GM19099 (cell line): ENCODE results near the gene ZNF26.

ENCODE experiments used
- POLR2A ChIP-seq: IDR thresholded peaks from 3 replicates; pipeline ENCODE4 v1.6.1; 2011; ENCODE audit warnings: low read depth; ENCODE audit not compliant: insufficient read length; ENCODE audit errors: extremely low read depth

The ZNF26 gene

DNA sequence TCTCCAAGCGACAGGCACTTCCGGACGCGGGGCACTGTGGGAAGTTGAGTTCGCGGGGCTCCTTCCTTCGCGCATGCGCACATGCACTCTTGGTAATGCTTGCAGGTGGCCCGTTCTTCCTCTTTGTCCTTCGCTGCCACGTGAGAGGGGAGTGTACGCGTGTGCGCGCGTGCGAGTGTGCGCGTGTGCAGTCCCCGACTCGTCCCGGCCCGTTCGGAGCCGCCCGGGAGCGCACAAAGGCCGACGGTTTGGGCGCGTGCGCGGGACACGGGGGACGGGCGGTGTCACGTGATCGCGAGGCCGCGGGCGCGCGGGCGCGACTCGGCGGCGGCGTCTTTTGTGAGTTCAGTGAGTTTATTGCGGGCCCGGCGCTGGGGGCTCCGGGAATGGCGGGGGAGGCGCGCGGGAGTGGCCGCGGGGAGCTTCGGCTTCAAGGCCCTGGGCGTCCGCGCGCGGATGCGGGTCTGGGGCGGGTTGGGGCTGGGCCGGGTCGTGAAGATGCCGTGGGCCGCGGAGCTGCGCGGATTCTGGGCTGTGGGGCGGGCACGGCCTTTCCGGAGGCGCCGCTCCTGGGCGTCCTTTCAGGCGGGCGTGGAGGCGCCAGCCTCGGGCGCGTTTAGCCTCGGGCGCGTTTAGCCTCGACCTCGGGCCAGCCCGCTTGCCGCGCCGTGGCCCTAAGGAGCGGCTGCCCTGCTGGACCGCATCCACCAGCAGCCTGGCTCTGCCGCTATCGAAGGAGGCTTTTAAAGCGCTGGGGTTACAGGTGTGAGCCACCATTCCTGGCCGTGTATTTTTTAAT lies 51.2 kb downstream of the ZNF26 start, which contains the start of gene ZNF84:
ZNF84 (plus strand) TSS at position 303 of the 799 bp plus-strand sequence. CDS start 3,959 bp downstream, outside the sequence.
- peak; percentile 88 for TF ChIP-seq POLR2A

DNA sequence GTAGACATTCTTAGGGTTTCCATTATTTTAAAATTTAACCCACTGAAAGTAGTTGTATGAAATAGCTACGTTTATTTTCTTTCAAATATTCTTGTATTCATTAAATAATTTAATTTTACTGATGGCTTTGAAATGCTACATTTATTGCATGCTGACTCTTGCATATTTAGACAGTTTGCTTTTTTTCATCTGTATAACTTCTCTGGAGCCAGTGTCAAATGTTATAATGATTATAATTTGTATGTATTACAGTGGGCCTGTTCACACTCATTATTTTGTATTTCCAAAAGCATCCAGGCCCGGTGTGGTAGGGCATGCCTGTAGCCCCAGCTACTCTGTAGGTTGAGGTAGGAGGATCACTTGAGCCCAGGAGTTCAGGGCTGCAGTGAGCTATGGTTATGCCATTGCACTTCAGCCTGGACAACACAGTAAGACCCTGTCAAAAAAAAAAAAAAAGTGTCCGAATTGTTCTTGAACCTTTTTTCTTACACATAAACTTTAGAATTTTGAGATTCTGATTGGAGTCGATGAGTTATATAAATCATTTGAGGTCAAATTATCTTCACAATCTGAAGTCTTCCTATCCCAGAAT lies 52.0 kb downstream of the ZNF26 start:
- TF ChIP-seq POLR2A, result no peak

DNA sequence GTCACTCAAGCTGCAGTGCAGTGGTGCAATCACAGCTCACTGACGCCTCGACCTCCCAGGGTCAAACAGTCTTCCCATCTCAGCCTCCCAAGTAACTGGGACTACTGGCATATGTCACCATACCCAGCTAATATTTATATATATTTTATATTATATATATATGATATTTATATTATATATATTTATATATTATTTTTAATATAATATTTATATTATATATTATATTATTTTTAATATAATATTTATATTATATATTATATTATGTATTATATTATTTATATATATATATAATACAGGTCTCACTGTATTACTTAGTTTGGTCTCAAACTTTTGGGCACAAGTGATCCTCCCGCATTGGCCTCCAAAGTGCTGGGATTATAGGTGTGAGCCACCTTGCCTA lies 60.5 kb downstream of the ZNF26 start:
- no peak for TF ChIP-seq POLR2A

DNA sequence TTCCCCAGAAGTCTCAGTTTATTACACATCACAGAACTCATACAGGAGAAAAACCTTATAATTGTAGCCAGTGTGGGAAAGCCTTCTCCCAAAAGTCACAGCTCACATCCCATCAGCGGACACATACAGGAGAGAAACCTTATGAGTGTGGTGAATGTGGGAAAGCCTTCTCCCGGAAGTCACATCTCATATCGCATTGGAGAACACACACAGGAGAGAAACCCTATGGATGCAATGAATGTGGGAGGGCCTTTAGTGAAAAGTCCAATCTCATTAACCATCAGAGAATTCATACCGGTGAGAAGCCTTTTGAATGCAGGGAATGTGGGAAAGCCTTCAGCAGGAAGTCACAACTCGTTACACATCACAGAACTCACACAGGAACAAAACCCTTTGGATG lies 71.3 kb downstream of the ZNF26 start:
- no peak for TF ChIP-seq POLR2A

DNA sequence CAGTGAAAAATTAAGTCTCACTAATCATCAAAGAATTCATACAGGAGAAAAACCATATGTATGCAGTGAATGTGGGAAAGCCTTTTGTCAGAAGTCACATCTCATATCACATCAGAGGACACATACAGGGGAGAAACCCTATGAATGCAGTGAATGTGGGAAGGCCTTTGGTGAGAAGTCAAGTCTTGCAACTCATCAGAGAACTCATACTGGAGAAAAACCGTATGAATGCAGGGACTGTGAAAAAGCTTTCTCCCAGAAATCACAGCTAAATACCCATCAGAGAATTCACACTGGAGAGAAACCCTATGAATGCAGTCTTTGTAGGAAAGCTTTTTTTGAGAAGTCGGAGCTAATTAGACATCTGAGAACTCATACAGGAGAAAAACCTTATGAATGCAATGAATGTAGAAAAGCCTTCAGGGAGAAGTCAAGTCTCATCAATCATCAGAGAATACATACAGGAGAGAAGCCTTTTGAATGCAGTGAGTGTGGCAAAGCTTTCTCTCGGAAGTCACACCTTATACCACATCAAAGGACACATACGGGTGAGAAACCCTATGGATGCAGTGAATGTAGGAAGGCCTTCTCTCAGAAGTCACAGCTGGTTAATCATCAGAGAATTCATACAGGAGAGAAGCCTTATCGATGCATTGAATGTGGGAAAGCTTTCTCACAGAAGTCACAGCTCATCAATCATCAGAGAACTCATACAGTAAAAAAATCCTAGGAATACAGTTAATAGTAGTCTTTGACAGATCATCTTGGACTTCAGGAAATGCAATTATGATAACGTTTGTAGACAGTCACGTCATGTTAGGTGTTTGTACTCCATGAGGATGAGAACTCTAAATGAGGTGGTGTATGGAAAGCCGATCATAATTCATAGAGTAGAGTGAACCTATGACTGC lies 72.3 kb downstream of the ZNF26 start:
- TF ChIP-seq POLR2A, result no peak

DNA sequence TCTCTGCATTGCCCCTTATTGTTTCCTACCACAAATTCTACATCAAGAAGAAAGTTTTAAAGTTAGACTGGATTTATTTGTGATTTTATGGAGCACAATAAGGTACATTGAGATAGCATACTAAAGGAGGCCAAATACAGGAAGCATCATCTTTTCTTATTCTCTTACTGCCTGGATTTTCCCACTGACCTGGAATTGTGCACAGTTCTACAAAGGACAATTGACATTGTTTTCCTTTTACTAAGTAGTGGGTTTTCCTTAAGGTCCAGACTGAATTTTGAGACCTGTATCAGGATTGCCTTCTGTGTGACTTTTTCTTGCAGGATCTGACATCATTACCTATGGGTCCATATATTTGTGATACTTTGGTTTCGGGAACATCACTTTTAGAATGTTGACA lies 75.8 kb downstream of the ZNF26 start:
- TF ChIP-seq POLR2A, result no peak

DNA sequence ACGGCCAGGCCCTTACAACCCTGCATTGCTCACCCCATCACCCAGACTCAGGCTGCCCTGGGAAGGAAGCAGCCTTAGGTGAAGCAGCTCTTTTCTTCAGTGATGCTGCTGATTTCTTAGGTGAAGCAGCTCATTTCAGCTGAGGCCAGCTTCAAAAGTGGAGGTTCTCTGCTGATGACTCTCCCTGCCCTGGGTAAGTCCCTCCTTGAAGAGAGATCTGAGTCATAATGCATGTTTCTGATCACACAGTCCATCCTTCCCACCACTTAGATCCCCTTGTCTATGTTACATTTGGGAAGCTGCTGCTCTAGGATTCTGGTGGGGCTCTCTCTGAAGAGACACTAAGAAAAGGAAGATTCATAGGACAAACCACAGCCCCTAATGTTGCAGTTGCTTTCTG lies 77.4 kb downstream of the ZNF26 start:
- TF ChIP-seq POLR2A, result no peak

DNA sequence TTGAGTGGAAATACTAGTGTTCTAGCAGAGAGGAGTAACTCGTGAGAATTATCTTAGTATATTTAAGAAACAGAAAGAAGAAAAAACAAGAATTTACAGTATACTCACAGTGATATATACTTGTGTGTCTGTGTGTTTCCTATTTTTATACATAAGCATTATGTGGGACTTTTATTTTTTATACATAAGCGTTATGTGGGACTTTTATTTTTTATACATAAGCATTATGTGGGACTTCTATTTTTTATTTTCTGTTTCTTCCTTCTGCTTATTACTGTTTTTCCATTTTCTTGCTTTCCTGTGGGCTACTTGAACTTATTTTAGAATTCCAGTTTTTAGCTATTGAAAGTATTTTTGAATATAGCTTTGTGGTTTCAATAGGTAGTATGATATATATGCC lies 87.7 kb downstream of the ZNF26 start:
- no peak for TF ChIP-seq POLR2A
